ENCODE results near the gene PBRM1.

PBRM1 gene

GRCh38 chr3:52533623-52534280 lies 152.0 kb downstream of the PBRM1 start, which contains the start of gene NT5DC2:
TSS of gene NT5DC2 (minus strand) at chr3:52533857. CDS start at chr3:52533737, 120 bp downstream.
- TF ChIP-seq CTCF (conservative IDR thresholded peaks at IDR 0.05; ENCODE audit: low read depth): no peak
- H3K27ac ChIP-seq: peak within 1 kb of the TSS; percentile 90
- ChIA-PET CTCF (no interaction called here), POLR2A (ENCODE audit: low non-redundant PET) (no interaction called here)
- DNase-seq (ENCODE audit: low spot score): peak; percentile 63

- peak; percentile 29 for DNase-seq (ENCODE audit: low spot score)
- POLR2A ChIA-PET (ENCODE audit: low non-redundant PET): no interaction called here
- no peak for TF ChIP-seq CTCF (conservative IDR thresholded peaks at IDR 0.05; ENCODE audit: low read depth)
- CTCF ChIA-PET: no interaction called here
- peak overlapping the region; percentile 90 for H3K27ac ChIP-seq
Measured at GRCh38 chr3:52532838-52533622, 152.7 kb downstream of the PBRM1 start.

- DNase-seq (ENCODE audit: low spot score): peak; percentile 24
- TF ChIP-seq CTCF (conservative IDR thresholded peaks at IDR 0.05; ENCODE audit: low read depth): no peak
- peak overlapping the region; percentile 90 for H3K27ac ChIP-seq
- ChIA-PET POLR2A (ENCODE audit: low non-redundant PET) (no interaction called here), CTCF (no interaction called here)
Measured at GRCh38 chr3:52532517-52532837, 153.2 kb downstream of the PBRM1 start.

DNA sequence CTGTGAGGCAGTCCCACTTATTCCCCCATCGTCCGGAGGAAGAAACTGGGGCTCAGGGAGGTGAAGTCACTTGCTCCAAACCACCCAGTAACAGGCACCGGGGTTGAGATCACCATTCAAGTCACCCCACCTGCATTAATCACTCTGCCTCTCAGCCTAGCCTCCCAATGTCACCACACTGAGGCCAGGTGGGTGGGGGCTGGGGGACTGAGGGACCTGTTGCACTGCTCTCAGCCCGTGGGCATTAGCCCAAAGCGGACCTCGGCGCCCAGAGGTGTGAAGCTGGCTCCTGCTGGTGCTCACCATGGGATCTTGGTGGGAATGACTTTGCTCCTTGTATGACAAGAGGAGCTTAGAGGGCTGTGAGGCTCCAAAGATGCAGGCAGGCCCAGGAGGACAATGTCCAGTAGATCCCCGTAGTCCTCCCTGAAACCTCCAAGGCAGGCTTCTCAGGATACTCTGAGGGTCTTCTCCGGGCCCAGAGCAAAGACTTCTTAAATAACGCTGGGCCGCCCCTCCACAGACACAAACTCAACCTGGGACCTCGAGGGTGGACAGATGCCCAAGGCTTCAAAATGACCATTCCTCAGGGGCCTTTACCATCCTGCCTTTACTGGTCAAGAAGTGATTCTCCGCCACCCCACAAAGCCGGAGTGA lies 153.7 kb downstream of the PBRM1 start:
- DNase-seq (ENCODE audit: low spot score): no peak
- POLR2A ChIA-PET (ENCODE audit: low non-redundant PET): no interaction called here

GRCh38 chr3:52530918-52531826 lies 154.5 kb downstream of the PBRM1 start:
- DNase-seq (ENCODE audit: low spot score): no peak
- peak overlapping the region; percentile 90 for H3K27ac ChIP-seq
- ChIA-PET CTCF (no interaction called here), POLR2A (ENCODE audit: low non-redundant PET) (no interaction called here)
- TF ChIP-seq CTCF (conservative IDR thresholded peaks at IDR 0.05; ENCODE audit: low read depth): no peak

More for the DNA sequence above, 153.7 kb downstream of the PBRM1 start:
- peak overlapping the region; percentile 90 for H3K27ac ChIP-seq
- CTCF ChIA-PET: no interaction called here
- no peak for TF ChIP-seq CTCF (conservative IDR thresholded peaks at IDR 0.05; ENCODE audit: low read depth)
